Activated CD8-positive, alpha-beta memory T cell treated with anti-CD3 and anti-CD28 coated beads, Interleukin-2, amount 50 U/mL, for 48 hours (primary cell): ENCODE data around the gene BTF3.

Experiments
- DNase-seq: peaks from one replicate; pipeline ENCODE4 v3.0.0-alpha.2; 2020

Gene BTF3

DNA sequence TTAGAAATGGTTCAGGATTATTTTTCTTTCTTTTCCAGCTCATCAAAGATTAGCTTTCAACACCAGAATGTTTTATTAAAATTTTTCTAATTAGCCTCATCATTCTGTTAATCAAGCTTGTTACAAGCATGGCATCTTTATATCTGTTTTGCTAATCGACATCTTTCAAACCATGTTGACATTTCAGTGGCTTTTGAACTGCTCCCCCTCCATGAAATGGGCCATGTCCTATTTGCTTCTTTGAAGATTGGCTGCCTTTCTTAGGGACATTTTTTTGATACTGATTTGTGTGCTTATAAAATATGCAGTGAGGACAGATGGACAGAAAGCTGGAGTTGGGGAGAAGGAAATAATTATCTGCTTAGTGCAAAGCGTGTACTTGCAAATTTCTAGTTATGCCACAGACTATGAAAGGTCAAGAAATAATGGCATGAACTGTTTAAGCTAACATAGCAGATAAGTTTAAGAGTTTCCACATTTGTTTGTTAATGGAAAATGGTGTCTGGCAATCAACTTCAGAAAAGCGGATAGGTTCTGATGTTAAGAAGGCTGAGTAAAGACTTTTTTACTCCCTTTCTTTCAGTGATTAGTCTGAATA is 27.5 kb downstream of the BTF3 start:
- DNase-seq: no peak

DNA sequence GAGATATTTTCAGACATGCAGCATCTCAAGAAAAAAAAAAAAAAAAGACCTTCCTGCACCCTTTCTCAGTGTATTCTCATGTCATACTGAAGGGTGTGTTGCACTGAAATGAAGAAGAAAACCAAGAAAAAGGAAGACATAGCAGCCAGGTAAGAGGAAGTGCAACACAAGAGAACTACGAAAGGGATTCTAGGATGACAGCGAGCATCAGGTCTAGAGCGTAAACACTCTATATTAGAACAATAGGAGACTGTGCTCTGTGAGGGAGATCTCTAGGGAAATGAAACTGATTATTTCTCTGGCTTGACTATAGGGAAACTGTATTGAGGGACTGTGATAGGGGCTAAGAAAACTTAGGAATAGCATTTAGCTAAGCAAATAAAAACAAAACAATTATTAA is 30.0 kb downstream of the BTF3 start:
- DNase-seq: no peak

GRCh38 chr5:73529081-73529480 is 30.8 kb downstream of the BTF3 start:
- no peak for DNase-seq

- DNase-seq: no peak
Measured at GRCh38 chr5:73531356-73531755, 33.1 kb downstream of the BTF3 start.

- DNase-seq: no peak
Measured at GRCh38 chr5:73532195-73532594, 34.0 kb downstream of the BTF3 start.

- no peak for DNase-seq
Measured at GRCh38 chr5:73534011-73534644, 35.9 kb downstream of the BTF3 start.

- DNase-seq: no peak
Measured at GRCh38 chr5:73534971-73535370, 36.7 kb downstream of the BTF3 start.

DNA sequence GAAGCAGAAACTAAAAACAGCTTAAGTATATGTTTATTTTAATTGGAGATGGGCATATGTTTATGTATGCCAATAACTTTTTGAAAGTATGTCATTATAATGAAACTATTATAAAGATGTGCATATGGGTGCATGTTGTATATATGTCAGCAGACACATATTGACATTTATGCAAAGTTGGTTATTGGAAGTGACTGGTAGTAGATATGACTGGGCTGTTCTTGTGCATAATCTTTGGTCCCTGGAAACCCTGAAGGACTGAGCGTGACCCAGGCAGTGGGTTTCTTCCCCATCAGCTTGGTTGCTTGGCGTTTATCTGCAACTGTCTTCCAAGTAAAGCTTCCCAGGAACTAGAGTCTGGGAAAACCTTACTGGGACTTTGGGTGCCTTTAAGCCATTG is 41.5 kb downstream of the BTF3 start:
- DNase-seq: no peak

- no peak for DNase-seq
Measured at GRCh38 chr5:73540192-73540591, 42.0 kb downstream of the BTF3 start.

DNA sequence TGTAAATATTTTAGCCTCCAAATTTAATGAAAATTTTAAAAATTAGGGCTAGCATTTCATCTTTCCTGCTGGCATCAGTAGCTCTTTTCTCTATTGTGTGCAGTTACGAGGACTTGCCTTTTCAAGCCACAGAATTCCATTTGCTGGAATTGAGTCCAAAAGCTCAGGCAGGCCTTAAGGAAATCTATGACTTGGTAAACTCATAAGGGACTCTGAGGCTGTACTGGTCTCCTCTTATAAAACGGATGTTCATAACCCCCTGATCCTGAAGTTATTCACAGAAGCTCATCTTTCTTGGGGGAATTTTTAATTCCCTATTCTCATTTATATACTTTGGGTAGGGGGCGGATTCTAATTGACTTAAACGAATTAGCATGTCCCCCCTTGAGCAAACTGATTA is 43.8 kb downstream of the BTF3 start:
- DNase-seq: no peak

DNA sequence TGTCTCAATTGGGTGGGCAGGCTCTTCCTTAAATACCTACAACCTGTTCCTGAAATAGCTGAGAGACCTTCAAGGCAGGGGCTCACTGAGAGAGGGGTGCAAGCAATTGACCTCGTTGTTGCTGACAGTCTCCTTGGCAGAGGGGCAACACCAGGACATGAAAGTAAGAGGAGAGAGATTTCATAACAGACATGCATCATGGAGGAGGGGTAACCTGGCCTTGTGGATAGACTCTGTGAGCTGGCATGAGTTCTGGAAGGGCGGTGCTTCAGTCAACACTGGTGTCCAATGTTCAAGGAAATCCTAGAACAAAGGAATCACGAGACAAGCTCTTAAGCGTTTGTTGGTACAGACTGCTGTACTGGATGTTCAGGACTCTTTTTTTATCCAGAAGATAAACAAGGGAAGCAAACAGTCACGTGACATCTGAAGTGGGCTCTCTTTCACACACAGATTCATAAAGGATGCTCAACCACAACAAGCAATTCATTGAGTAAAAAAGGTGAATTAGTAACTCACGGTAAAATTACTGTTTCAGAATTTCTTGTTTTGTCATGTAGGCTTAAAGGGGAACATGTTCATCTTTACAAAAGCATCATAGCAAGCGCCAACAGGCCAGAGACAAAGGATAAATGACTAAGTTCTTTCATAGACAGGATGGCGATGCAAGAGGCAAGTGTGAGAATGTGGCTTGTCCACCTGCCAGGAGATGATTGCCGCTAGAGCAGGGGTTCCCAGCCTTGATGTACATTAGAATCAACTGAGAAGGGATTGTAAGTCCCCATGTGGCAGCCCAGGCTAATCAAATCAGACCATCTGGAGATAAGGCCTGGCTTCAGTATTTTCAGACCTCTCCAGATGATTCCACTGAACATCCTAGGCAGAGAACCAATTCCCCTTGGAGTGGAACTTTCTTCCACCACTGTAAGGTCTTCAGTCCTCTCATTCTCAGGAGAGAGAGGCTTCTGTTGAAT is 46.5 kb downstream of the BTF3 start:
- no peak for DNase-seq

DNA sequence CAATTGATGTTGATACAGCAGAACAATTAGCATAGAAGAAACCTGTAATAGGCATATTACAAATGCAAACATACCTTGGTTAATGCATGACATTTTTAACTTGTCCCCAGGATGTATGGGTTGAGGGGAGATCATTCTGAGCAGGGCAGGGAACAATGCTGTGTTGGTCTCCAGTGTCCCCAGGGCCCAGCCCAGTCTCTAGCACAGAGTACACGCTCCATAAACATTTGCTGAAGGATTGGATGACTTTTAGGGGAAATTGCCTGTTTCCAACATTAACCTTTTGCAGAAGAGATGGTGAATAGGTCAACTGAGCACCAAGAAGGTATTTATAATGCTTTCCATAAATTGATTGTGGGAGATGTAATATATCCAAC is 47.1 kb downstream of the BTF3 start:
- no peak for DNase-seq

- DNase-seq: no peak
Measured at GRCh38 chr5:73550016-73550415, 51.8 kb downstream of the BTF3 start.

- DNase-seq: no peak
Measured at GRCh38 chr5:73552642-73553041, 54.4 kb downstream of the BTF3 start.
